ENCODE measurements around the gene HOXA3.

The HOXA3 gene

DNA sequence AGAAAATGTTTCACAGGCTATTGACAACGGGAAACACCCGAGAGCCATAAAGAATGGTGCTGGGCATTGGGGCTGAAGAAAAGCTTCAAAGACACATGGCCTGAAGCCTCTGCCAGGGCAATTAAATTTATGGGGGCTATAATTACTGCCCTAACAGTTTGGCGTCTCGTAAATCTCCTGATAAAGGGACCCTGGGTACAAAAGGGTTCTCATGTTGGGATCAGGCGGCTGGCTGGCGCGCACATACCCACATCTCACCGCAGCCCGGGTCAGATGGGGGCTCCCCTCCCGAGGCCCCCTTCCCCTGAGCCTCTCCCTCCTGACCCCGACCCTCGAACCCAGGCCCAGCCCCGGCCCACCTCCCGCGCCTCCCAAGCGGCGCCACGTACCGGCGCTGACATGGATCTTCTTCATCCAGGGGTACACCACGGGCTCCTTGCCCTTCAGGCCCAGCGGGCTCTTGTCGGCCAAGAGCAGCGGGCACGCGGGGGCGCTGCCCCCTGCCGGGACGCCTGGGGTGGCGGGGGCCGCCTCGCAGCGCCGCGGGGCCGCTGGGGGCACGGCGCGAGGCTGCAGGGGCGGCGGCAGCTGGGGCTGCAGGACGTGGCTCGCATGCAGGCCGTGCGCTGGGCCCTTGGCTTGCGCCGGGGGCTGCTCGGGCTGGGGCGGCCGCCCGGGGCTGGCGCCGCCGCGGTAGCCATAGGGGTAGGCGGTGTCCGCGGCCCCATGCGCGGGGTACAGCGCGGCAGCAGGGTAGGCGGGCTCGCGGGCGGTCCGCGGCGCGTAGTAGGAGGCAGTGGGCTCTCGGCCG is 22.4 kb downstream of the HOXA3 start:
- no peak for DNase-seq (ENCODE audit: low read depth in 2 of 2)

DNA sequence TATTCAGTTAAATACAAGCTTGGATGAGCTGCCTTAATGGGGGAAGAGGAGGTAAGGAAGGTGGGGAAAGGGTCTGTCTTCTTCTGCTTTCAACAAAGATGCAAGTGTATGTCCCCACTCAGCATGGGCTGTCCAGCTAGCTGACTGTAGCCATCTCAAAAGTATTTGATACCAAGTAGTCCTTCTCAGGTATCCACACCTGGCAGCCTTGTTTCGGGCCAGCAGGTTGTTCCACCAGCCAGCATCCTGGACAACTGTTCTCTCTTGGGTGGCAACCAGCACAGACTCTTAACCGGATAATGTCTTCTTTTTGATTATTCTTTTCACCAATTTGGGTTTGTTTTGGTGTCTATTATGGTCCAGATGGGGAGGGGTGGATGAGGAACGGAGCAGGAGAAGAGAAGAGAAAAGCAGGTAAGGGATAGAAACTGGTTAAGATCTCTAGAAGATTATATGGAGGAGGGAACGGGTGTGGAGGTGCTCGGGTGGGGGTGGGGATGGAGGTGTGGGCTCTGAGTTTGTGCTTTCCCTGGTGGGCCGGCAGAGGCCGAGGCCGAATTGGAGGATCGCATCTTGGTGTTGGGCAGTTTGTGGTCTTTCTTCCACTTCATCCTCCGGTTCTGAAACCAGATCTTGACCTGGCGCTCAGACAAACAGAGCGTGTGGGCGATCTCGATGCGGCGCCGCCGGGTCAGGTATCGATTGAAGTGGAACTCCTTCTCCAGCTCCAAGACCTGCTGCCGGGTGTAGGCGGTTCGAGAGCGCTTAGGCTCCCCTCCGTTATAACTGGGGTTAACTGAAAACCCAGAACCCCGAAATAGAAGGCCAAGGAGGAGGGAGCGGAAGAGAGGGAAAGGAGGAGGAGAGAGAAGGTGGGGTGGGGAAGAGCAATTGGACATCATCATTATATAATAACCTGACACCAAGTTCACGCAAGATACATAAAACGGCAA is 23.3 kb downstream of the HOXA3 start:
- no peak for DNase-seq (ENCODE audit: low read depth in 2 of 2)

DNA sequence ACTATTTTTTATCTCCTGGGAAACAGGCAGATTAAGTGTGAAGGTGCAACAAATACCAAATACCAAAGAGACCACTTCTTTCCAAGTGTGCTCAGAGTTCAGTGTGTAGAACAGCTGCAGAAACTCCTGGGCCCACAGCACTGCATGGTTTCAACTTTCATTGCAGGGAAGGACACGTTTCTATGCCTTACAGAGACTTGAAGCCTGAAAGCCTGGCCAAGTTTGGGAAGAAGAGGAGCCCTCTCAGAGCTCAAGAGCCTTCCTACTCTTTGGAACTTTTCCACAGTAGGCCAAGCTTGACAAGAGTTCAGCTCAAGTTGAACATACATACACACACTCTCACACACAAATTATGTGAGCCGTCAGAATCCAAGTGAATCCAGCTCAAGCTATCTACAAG is 24.3 kb downstream of the HOXA3 start:
- no peak for DNase-seq (ENCODE audit: low read depth in 2 of 2)

DNA sequence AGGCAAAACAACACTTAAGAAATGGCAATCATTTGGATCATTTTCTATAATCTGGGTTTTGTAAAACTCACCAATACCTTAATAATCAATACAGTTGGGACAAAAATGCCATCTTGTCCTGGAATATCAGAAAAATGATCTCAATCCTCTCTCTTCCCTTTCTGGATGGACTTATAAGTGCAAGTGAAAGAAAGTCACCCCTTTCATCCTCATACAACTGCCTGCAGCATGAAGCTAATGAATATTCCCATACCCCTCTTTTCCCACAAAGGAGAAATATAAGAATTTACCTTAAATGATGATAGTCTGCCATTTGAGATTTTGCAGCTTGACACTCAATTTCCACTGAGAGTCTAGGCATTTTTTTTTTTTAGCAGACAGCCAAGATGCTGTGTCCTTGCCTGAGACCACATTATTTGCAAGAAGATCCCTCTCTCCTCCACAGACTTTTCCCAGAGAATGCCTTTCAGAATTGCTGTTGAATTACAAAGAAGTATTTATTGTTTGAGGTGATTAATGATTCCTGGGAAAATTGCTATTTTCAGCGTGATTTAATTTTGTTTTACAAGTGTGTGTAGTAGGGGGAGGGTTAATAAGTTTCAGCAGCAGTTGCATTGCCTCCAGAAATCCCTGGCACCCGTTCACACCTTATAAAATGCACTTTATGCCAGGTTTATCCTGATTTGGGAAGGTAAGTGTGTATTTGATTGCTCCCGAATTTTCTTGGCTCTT is 25.6 kb downstream of the HOXA3 start:
- no peak for DNase-seq (ENCODE audit: low read depth in 2 of 2)

DNA sequence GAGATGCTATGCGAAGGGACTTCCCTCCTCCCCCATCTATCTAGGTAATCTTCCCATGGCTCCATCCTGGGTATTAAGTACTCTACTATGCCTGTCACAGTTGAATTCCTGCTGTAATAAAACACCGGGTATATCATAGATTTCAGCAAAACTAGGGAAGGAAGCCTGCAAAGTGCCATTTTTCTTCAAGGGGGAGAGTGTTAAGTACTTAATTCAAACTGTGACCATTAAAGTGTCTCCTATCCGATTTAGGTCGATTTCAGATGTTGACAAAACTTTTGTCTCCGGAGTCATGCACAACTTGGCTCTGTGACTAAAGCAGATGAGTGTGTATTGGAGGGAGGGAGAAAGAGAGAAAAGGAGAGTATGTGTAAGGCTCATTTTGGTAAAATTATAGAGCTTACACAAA is 26.4 kb downstream of the HOXA3 start:
- no peak for DNase-seq (ENCODE audit: low read depth in 2 of 2)

DNA sequence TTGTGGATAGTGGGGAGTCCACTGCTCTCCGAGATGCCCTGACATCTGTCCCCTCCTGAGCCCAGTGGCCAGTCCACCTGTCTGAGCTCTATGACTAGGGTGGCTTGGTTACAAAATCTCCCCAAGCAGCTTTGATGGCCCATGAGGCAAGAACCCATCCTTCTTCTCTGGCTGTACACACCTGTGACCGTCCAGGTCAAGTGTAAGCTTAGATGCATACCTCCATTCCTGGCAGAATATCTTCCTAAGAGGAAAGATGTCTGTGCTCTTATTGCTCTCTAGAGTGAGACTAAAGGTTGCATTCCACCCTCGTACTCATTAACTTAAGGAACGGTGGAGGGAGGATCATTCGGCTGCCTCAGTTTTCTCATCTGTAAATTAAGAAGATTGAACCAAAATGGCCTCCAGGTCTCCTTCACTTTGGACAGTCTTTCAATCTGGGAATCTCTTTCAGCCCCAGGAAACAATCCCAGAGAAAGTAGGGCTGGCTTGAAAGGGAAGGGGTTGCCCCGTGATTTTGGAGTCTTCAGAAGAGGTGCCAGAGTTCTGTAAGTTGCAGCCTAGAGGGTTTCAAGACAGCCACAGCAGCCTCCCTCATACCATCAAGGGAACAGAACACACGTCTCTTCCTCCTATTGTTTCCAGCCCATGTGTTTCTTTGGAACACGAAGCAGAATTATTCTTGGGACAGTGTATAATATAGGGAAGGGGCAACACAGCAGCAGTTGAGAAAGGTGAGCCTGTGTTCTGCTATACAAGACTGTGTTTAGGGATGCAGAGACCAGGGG is 27.3 kb downstream of the HOXA3 start:
- DNase-seq (ENCODE audit: low read depth in 2 of 2): no peak

DNA sequence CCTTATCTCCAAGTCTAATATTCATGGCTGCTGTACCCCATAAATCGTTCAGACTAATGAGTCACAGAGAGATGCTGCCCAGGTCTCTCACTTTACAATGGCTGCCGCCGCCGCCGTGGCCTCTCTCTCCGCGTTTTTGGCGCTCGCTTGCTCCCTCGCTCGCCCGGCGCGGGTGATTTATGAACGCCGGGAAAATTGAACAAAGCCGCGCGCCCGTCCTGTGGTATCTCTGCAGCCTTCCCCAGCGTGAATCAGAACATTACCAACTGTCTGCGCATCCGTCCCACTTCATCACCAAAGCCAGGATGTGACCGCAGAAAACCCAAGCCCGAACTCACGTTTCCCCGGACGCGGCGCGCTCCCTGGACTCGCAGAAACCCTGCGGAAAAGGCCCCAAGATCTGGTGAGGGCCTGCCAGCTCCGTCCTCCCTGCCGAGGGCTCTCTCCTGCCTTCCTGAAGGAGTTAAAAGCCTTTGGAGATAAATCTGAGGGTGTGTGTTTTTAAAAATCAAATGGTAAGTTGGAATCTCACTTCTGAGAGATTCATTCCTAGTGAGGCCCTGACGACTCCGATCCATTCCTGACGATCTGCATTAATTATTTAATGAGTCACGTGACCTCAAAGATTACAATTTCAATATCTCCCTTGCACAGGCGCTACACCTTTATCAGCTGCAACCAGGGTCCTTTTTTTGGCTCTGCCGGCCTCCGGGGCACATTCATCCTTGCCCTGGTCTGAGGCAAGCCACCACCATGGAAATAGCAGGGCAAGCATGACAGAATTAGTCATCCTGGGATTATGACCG is 28.1 kb downstream of the HOXA3 start:
- no peak for DNase-seq (ENCODE audit: low read depth in 2 of 2)

DNA sequence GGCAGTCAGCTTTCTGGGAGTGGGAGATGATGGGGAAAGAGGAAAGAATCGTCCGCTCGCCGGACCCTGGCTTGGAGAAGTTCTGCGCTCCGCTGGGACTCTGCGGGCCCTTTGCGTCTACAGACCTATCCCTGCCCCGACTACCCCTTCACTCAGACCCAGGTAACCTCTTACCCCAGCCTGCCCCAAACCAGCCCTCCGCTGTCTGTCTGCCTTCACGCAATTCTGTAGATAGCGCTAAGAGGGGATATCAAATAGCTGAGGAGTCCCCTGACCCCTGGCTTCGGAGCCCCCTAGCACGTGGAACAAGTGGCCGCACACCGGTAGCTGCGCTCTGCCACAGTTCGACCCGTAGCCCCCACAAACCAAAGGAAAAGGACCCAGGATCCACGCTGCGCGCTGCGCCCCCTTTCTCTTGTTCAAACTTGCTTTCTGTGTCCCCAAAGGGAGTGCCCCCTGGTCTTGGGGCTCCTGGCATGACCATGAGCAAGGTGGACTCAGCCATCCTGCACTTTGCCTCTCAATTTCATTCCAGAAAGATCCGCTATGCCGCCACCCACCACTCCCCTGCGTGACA is 28.8 kb downstream of the HOXA3 start:
- no peak for DNase-seq (ENCODE audit: low read depth in 2 of 2)

DNA sequence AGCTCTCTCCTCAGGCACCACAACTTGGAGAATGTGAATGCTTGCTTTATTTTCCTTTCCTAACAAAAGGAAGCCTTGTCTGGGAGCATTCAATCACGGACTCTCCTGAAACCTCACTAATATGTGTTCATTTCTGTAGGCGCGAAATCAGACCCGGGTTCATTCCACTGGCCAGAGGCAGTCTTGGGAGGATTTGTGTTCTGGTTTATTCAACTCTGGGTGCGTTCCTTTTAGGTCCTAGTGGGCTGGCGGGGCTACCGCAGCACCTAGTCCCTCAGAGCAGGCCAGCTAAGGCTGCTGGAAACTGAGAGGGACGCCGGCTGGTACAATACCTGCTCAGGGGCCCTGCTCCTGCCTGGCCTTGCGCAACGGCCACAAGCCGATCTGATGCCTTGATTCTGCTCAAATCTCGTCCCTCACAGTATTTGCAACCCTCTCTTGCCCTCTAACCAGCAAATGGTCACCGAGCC is 29.3 kb downstream of the HOXA3 start:
- no peak for DNase-seq (ENCODE audit: low read depth in 2 of 2)

DNA sequence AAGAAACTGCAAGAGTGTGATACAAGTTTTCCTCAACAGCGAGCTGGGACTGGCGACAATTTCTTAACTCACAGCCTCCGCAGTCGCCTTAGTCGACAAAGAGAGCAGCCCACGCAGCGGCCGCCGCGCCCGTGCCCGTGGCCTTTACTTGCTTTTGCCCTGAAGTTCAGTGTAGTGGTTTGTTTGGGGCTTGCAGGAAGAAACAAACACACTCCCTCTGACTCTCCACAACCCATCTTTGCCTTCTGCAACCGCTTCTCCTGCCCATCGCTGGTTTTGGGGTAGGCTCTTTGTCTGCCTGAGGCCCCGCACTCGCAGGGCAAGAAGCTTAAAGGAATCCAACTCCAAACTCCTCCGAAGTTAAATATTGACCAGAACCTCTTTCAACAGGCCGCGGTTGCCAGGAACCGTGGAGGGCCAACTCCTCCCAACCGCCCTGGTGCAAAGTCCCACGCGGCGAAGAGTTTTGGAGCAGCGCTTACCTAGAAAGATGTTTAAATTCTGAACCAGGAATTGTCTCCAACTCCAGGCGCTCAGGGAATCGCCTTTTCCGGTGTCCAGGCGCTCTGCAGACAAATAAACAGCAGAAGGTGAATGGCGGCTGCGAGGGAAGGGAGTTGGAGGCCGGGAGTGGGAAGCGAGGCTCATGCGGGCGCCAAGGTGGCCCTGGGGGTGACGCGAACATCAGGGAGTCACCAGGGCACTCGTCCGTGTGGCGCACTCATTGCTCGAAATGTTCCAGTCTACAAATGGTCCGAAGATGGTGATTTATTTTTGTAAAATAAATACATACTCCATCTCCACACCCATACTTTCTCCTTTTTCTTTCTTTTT is 30.1 kb downstream of the HOXA3 start:
- no peak for DNase-seq (ENCODE audit: low read depth in 2 of 2)

DNA sequence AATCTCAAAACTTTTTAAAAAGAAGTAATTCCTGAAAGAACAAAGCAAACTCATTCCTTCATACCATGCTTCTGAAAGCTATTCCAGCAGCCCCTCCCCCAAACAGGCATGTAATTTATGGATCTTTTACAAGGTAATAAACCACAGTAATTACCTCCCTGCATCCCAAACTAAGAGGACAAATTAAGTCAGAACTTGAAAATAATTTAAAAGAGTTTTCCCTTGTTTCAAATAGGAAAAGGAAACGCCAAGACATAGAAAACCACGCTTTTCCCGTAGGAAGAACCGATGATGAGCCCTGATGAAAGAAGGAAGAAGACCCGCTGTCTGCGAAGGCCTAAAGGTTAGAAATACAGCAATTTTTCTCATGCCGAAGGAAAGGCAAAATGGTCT is 30.7 kb downstream of the HOXA3 start:
- no peak for DNase-seq (ENCODE audit: low read depth in 2 of 2)

DNA sequence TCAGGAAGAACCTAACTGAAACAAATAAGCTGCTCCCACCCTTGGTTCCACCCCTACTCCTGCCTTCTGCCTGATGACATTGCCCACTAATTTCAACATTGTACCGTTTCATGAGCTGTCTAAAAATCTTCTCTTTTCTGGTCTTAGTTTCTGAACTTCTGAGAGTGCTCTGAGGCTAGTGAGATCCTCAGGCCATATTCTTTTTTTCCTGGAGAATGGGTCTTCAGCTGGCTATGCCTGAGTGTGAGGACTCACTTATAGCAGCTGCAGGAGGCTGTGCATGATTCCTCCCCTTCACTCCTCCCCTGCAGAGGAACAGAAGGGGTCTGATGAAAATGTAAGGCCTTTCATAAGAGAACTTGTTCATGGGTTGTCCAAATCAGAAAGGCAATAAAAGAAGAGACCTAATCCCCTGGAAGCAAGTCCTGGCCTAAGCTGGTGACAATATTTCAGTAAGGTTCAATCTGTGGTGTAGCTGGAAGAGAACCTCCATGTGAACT is 32.9 kb downstream of the HOXA3 start:
- DNase-seq (ENCODE audit: low read depth in 2 of 2): no peak

DNA sequence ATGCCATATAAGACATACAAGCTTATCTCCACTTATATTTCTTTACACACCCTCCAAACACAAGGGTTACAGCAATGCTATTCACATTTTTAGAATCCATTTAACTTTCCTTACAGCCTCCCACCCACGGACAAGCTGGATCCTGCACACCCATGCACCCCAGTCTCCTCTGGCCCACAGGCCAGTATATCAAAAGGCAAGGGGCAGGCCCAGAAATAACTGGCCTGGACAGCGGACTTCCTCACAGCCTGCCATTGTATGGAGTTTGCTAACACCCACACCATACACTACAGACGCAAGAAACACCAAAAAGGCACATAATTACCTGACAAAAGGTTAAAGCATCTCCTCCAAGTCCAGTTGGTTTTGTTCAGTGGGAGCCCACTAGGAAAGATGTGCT is 33.8 kb downstream of the HOXA3 start:
- DNase-seq (ENCODE audit: low read depth in 2 of 2): no peak

DNA sequence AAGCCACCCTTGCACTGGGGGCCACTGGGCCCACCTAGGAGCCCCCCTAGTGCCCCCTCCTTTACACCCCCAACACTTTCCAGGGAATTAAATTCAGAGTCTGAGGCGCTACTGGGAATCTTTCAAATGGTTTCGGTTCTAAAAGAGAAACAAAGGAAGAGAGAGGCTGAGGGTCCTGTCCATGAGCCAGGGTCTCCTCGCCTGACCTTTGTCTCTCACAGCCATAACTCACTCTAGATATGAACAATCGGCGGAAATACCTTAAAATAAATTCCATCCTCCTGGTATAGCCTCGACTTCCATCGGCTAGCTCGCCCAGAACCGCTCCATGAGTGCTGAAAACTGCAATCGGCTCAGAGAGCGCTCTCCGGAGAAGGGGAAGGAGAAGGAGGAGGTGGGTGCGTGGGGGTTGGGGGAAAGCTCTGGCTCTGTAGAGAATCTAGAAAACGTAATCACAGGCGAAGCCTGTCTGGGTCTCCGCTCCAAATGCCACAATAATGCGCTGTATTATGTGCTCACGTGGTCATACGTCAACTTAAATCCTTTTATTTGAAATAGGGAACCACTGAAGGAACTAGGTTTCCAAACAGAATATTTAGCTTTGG is 34.4 kb downstream of the HOXA3 start:
- DNase-seq (ENCODE audit: low read depth in 2 of 2): no peak

DNA sequence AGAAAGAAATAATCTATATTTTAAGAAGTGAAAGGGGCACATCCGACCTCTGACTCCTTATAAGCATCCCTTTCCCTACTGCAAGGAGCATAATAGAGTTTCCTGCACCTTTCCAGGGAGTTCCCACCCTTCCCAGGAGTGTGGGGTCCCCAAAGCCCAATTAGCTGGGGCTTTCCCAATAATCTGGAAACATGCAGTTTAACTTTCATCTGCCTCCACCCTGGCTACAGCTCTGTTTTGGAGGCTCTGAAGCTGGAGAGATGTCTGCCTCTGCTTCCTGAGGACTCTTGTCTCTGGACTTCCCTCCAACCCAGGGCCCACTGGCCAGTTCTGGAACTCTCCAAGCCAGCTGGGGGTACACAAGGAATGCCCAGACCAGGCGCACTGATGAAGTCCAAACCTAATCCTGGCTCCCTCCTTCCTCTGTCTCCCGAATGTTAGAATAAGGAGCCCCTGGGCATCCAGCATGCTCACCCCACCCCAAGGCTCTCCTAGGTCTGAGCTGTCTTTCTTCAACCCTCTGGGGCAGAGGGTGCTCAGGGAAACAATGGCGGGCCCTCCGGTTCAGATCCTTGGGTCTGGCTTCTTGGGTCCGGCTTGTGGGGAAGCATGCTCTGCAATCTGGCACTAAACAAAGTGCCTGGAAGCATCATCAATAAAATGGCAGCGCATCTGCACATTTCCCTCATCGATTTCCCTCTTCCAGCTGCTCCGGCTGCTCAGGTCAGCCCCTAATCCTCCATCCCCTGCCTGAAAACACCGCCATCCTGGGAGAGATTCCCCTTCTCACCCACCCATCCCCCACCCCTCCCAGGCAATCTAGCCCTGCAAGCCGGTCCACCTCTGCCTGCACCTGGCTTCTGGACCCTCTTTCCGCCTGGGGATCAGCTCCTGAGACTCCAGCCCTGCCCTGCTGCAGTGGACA is 35.2 kb downstream of the HOXA3 start:
- DNase-seq (ENCODE audit: low read depth in 2 of 2): no peak

DNA sequence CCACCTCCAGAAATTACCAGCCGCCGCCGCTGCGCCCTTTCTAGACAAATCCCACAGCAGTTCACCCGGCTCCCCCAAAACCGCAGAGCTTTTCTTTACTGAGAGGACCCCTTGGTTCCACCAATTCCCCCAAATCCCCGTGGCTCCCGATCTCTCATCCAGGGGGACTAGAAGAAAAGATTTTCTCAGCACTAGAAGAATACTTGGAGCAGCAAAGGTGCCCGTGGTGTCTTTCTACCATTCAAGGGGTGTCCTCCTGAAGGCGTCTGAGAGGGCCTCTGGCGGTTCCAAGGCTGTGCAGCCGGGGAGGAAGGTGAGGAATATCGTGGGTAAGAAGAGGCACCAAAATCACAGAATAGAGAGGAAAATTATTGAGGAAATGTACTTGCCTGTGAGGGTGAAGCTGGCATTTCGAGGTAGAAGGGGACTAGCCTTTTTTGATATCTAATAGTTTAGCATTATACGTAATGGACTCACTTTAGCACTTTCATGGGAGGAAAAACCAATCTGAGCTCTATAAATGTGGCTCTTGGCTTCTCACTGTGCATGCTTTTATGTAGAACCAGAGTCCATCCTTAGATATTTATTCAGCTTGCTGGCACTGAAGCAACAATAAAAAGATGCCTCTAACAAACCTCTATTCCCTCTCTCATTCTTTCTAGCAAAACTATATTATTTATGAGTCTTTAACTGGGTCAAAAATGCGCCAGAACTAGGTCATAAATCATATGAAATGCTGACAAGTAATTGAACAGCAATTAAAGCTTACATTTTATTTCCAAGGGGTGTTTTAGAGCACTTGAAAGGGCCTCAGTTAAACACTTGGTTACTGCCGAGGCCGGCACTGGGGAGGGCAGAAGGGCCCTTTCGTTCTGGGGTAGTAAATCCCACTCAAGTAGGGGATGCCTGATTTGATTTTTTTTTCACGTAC is 36.1 kb downstream of the HOXA3 start:
- DNase-seq (ENCODE audit: low read depth in 2 of 2): no peak

Measured in stimulated activated CD4-positive, alpha-beta T cell treated with anti-CD3 and anti-CD28 coated beads, Interleukin-15, amount 100 ng/mL, for 48 hours (primary cell).